H9 (cell line): Measurements from ENCODE around the gene MYBPC2. TPM values are rescaled to one million over a fixed set of nuclear protein-coding genes. Genes with fewer than 3 reads are reported as not detected.

Experiments
- DNase-seq: peaks from one replicate; pipeline ENCODE4 v3.0.0-alpha.2; 2017
- H2AFZ ChIP-seq: one replicate; pipeline ENCODE4 v1.6.1; 2013; ENCODE audit warnings: mild to moderate bottlenecking, low read length, control low read depth, moderate library complexity
- H2AK5ac ChIP-seq: 2 replicates; pipeline ENCODE4 v1.6.1; 2013; ENCODE audit warnings: low read length, control low read depth, mixed read lengths; ENCODE audit not compliant: insufficient read length
- H2BK120ac ChIP-seq: one replicate; pipeline ENCODE4 v1.6.1; 2013; ENCODE audit warnings: low read depth, mild to moderate bottlenecking, low read length, control low read depth, inconsistent platforms; ENCODE audit not compliant: poor library complexity, severe bottlenecking
- H2BK12ac ChIP-seq: 2 replicates; pipeline ENCODE4 v1.6.1; 2013; ENCODE audit warnings: low read length, control low read depth, mixed read lengths, low read depth; ENCODE audit not compliant: insufficient read length
- H2BK15ac ChIP-seq: 2 replicates; pipeline ENCODE4 v1.6.1; 2013; ENCODE audit warnings: low read depth, low read length, control low read depth
- H2BK20ac ChIP-seq: one replicate; pipeline ENCODE4 v1.6.1; 2013; ENCODE audit warnings: low read depth, mild to moderate bottlenecking, low read length, control low read depth, inconsistent platforms; ENCODE audit not compliant: poor library complexity, severe bottlenecking
- H2BK5ac ChIP-seq: 2 replicates; pipeline ENCODE4 v1.6.1; 2013; ENCODE audit warnings: low read length, control low read depth, mixed read lengths; ENCODE audit not compliant: insufficient read length
- H3K14ac ChIP-seq: 2 replicates; pipeline ENCODE4 v1.6.1; 2013; ENCODE audit warnings: low read length, control low read depth; ENCODE audit not compliant: insufficient read depth
- H3K18ac ChIP-seq: 2 replicates; pipeline ENCODE4 v1.6.1; 2013; ENCODE audit warnings: low read depth, mild to moderate bottlenecking, mixed read lengths, low read length, control low read depth; ENCODE audit not compliant: insufficient read length
- H3K23ac ChIP-seq: 2 replicates; pipeline ENCODE4 v1.6.1; 2013; ENCODE audit warnings: low read length, control low read depth, mixed read lengths, low read depth; ENCODE audit not compliant: insufficient read length
- H3K23me2 ChIP-seq: 2 replicates; pipeline ENCODE4 v1.6.1; 2013; ENCODE audit warnings: low read depth, mild to moderate bottlenecking, mixed read lengths, low read length, control low read depth; ENCODE audit not compliant: insufficient read length, poor library complexity, severe bottlenecking
- H3K27ac ChIP-seq: 2 replicates; pipeline ENCODE4 v1.5.1; 2013; ENCODE audit warnings: low read length, control low read depth, mixed read lengths, low read depth; ENCODE audit not compliant: insufficient read length
- H3K27me3 ChIP-seq: 2 replicates; pipeline ENCODE4 v1.6.1; 2013; ENCODE audit warnings: low read length, control low read depth, inconsistent platforms; ENCODE audit not compliant: insufficient read depth
- H3K4ac ChIP-seq: 2 replicates; pipeline ENCODE4 v1.6.1; 2013; ENCODE audit warnings: low read depth, mild to moderate bottlenecking, control low read depth, inconsistent platforms, low read length, moderate library complexity
- H3K4me1 ChIP-seq: 2 replicates; pipeline ENCODE4 v1.6.1; 2013; ENCODE audit warnings: low read length, control low read depth, inconsistent platforms; ENCODE audit not compliant: insufficient read depth
- H3K4me2 ChIP-seq: 2 replicates; pipeline ENCODE4 v1.6.1; 2013; ENCODE audit warnings: low read length, control low read depth, mixed read lengths; ENCODE audit not compliant: insufficient read length, insufficient read depth
- H3K56ac ChIP-seq: 2 replicates; pipeline ENCODE4 v1.6.1; 2013; ENCODE audit warnings: low read depth, mild to moderate bottlenecking, mixed read lengths, low read length, control low read depth; ENCODE audit not compliant: insufficient read length
- H3K79me1 ChIP-seq: 2 replicates; pipeline ENCODE4 v1.6.1; 2013; ENCODE audit warnings: low read depth, mild to moderate bottlenecking, moderate library complexity, low read length, control low read depth, inconsistent platforms; ENCODE audit not compliant: insufficient read depth, poor library complexity, severe bottlenecking
- H3K79me2 ChIP-seq: 2 replicates; pipeline ENCODE4 v1.6.1; 2013; ENCODE audit warnings: low read length, control low read depth, inconsistent platforms; ENCODE audit not compliant: insufficient read depth
- H3K9ac ChIP-seq: 2 replicates; pipeline ENCODE4 v1.6.1; 2013; ENCODE audit warnings: low read length, control low read depth, mixed read lengths; ENCODE audit not compliant: insufficient read length; ENCODE audit errors: extremely low read depth
- H3K9me3 ChIP-seq: one replicate; pipeline ENCODE4 v1.6.1; 2013; ENCODE audit warnings: low read depth, low read length, inconsistent platforms; ENCODE audit not compliant: control insufficient read depth
- H3T11ph ChIP-seq: one replicate; pipeline ENCODE4 v1.6.1; 2013; ENCODE audit warnings: mild to moderate bottlenecking, low read length, control low read depth, inconsistent platforms
- H4K20me1 ChIP-seq: one replicate; pipeline ENCODE4 v1.6.1; 2013; ENCODE audit not compliant: control insufficient read depth, insufficient read length, insufficient read depth
- H4K5ac ChIP-seq: 2 replicates; pipeline ENCODE4 v1.6.1; 2013; ENCODE audit warnings: low read depth, mild to moderate bottlenecking, mixed read lengths, low read length, control low read depth; ENCODE audit not compliant: insufficient read length
- H4K8ac ChIP-seq: replicated peaks from 2 replicates; pipeline ENCODE4 v1.6.1; 2013; ENCODE audit warnings: low read length, control low read depth, mixed read lengths, low read depth; ENCODE audit not compliant: insufficient read length
- H4K91ac ChIP-seq: 2 replicates; pipeline ENCODE4 v1.6.1; 2013; ENCODE audit warnings: low read depth, mild to moderate bottlenecking, moderate library complexity, mixed read lengths, low read length, control low read depth; ENCODE audit not compliant: insufficient read length
- H3K27ac Mint-ChIP-seq, 3 experiments: 2 replicates in 2 of 3; 3 replicates in 1 of 3; pipeline ENCODE4 v1.8.0; 2020 to 2021; ENCODE audit warnings: mixed read lengths in 3 of 3, mild to moderate bottlenecking in 1 of 3, moderate library complexity in 1 of 3
- H3K27me3 Mint-ChIP-seq: 2 replicates; pipeline ENCODE4 v1.8.0; 2021; ENCODE audit warnings: low read depth, mild to moderate bottlenecking, moderate library complexity, mixed read lengths
- H3K36me3 Mint-ChIP-seq, 3 experiments: 2 replicates in 2 of 3; 3 replicates in 1 of 3; pipeline ENCODE4 v1.8.0; 2020 to 2021; ENCODE audit warnings: low read depth in 3 of 3, mixed read lengths in 3 of 3; ENCODE audit not compliant: insufficient read depth in 1 of 3
- H3K4me1 Mint-ChIP-seq, 2 experiments: 2 replicates each; pipeline ENCODE4 v1.8.0; 2020; ENCODE audit warnings: mixed read lengths in 2 of 2
- H3K4me3 Mint-ChIP-seq, 2 experiments: 2 replicates in 1 of 2; 3 replicates in 1 of 2; pipeline ENCODE4 v1.8.0; 2020 to 2021; ENCODE audit warnings: mild to moderate bottlenecking in 2 of 2, mixed read lengths in 2 of 2, moderate library complexity in 1 of 2
- H3K9me3 Mint-ChIP-seq, 2 experiments: 2 replicates in 1 of 2; 3 replicates in 1 of 2; pipeline ENCODE4 v1.8.0; 2020; ENCODE audit warnings: mild to moderate bottlenecking in 2 of 2, mixed read lengths in 2 of 2, moderate library complexity in 1 of 2
- WGBS: extraction: QIAGEN DNeasy Blood & Tissue Kit; methylation state at CpG from one replicate; pipeline ENCODE4 v1.1.7; 2013; ENCODE audit warnings: missing lambda C conversion rate, low lambda C conversion rate, mixed read lengths; ENCODE audit not compliant: insufficient read length; ENCODE audit errors: extremely low coverage; 5-methylcytosine and 5-hydroxymethylcytosine counted together
- total RNA-seq: library from RNA; stranded (reverse); gene quantifications from 2 replicates; pipeline ENCODE4 v1.2.1, GENCODE V29; 2021
- TF ChIP-seq, protein P1 (sequence below): fragments of 200-600 bp; sonication (generic); conservative IDR thresholded peaks from 3 replicates; pipeline ENCODE4 v1.8.0; 2021; ENCODE audit warnings: antibody characterized with exemption, mild to moderate bottlenecking

MYBPC2 gene
- total RNA-seq, 1 experiment from 2014 or later, result 4.9 TPM

DNA sequence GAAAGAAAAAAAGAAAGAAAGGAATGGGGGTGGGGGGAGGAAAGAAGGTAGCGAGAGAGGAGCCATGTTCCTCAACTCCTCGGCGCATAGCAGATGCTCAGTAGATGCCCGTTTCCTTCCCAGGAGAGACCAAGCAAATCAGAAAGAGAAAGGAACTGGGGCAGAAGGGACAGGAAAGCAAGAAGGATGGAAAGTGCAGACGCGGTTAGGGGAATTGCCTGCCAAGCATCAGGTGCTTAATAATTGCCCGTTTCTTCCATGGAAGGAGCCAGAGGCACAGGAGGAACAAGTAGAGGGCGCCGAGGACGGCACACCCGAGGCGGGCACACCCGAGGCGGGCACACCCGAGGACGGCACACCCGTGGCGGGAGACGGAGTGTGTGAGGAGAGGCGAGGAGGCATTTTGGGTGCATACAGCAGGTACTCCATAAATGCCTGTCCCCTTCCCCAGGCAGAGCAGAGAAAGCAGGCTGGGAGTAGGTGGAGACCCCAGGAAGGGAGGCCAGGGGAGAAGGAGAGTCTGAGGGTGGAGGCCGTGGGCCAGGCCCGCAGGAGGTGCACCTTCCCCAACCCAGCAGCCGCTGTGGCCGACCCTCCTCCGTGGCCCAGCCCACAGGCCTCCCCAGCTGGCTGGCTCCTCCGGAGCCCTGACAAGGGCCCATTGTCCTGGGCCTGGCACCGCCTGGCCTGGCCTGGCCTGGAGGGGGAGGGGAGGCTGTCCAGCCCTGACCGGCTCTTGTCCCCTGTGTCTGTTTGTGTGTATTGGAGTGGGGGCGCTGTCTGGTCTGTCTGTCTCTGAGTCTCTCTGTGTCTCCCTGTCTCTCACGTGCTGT is 63.7 kb downstream of the MYBPC2 start:
- H3K4me1 ChIP-seq, result peaks cover 4% of the 10 kb centered on the region; the same call in 1 of the 2 replicates
- H3K4ac ChIP-seq, result no peak overlapping the region
- H4K20me1 ChIP-seq, result no peaks in the 10 kb centered on the region
- H2BK20ac ChIP-seq, result no peak overlapping the region
- no peaks in the 10 kb centered on the region for H3K9me3 ChIP-seq
- H3K18ac ChIP-seq, result no peak overlapping the region
- H2AK5ac ChIP-seq, result no peak overlapping the region
- H3K23ac ChIP-seq, result no peak overlapping the region
- H3K79me2 ChIP-seq, result no peaks in the 10 kb centered on the region
- H3K27me3 ChIP-seq, result peaks cover 30% of the 10 kb centered on the region; the same call in 1 of the 2 replicates
- no peak overlapping the region for H4K8ac ChIP-seq
- H3K9me3 Mint-ChIP-seq, result peaks cover 2% of the 10 kb centered on the region in 2 experiments; a peak in 1 of 5 replicates
- no peak overlapping the region for H2AFZ ChIP-seq
- no peak overlapping the region for H2BK5ac ChIP-seq
- TF ChIP-seq, protein P1, sequence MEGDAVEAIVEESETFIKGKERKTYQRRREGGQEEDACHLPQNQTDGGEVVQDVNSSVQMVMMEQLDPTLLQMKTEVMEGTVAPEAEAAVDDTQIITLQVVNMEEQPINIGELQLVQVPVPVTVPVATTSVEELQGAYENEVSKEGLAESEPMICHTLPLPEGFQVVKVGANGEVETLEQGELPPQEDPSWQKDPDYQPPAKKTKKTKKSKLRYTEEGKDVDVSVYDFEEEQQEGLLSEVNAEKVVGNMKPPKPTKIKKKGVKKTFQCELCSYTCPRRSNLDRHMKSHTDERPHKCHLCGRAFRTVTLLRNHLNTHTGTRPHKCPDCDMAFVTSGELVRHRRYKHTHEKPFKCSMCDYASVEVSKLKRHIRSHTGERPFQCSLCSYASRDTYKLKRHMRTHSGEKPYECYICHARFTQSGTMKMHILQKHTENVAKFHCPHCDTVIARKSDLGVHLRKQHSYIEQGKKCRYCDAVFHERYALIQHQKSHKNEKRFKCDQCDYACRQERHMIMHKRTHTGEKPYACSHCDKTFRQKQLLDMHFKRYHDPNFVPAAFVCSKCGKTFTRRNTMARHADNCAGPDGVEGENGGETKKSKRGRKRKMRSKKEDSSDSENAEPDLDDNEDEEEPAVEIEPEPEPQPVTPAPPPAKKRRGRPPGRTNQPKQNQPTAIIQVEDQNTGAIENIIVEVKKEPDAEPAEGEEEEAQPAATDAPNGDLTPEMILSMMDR, result no peak
- H3K4me3 Mint-ChIP-seq, result peak overlapping the region in 1 of 2 experiments; percentile 8; a peak in 2 of 5 replicates
- no peak overlapping the region for H3K27ac ChIP-seq
- H2BK12ac ChIP-seq, result no peak overlapping the region
- no peak overlapping the region for H3K9ac ChIP-seq
- DNase-seq, result peak; percentile 71
- no peak overlapping the region for H2BK120ac ChIP-seq
- no peak overlapping the region for H4K91ac ChIP-seq
- no peaks in the 10 kb centered on the region for H3K79me1 ChIP-seq
- no peak overlapping the region for H4K5ac ChIP-seq
- no peak overlapping the region for H3K4me2 ChIP-seq
- H3K56ac ChIP-seq, result no peak overlapping the region
- H3K4me1 Mint-ChIP-seq, result peaks cover 10 to 18% of the 10 kb centered on the region in 2 experiments
- no CpG with 5 or more reads among the region's 30 CpGs for WGBS
- H3K14ac ChIP-seq, result no peak overlapping the region
- H2BK15ac ChIP-seq, result no peak overlapping the region
- peaks cover 8% of the 10 kb centered on the region for H3K23me2 ChIP-seq
- H3K27ac Mint-ChIP-seq, result peak overlapping the region in 1 of 3 experiments; percentile 49; a peak in 1 of 7 replicates
- H3K36me3 Mint-ChIP-seq, result no peaks in the 10 kb centered on the region; a peak in 1 of 7 replicates
- H3K27me3 Mint-ChIP-seq, result peaks cover 56% of the 10 kb centered on the region
- H3T11ph ChIP-seq, result no peak overlapping the region
